SW 1271 (cell line): ENCODE data around the gene NEXMIF.
"Not testable (repeated sequence)": the region's sequence is repeated elsewhere in the genome, so short reads cannot be mapped to it uniquely, and the experiment has no call there.

ENCODE experiments used
- DNase-seq, 2 experiments: peaks; one replicate each; lab custom pipeline; 2025; lab: John Stamatoyannopoulos, UW

Gene NEXMIF

DNA sequence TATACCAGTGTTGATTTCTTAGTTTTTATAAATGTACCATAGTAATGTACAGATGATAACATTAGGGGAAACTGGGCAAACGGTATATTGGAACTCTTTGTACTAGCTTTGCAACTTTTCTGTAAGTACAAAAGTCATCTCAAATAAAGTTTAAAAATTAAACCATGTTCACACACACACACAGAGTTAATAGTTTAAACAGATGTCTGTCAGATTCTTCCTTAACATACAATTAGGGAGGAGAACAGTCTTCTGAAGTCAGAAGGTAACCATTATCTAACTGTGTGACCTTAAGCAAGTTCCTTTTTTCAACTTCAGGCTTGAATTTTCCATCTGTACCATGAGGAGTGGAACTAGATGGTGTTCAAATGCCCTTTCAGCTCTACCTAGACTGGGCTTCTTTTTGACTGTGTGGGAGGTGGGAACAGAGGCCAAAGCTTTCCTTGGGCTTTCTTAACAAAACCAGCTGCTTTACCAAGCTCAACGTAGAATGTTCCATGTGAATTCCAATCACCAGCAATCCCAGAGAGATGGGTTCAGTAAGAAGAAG, 127.8 kb downstream of the NEXMIF start:
- no peak for DNase-seq

DNA sequence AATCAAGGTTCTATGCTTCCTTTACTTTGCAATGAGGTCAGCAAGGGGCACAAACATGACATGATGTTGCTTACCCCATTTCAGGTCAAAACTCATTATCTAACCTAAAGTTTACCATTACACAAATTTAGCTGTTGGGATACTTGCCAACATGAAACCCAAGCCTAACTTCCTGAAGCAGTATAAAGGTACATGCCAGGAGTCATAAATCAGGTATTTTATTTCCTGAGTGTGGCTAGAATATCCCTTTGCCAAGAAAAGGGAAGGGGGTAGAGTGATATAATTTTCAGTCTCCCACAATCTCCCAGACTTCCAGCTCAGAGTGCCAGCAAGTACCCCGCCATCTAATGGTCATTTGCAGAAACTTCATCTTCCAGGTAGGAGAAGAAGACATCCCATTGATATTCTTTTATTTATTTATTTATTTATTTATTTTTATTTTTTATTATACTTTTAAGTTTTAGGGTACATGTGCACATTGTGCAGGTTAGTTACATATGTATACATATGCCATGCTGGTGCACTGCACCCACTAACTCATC, 136.6 kb downstream of the NEXMIF start:
- no peak for DNase-seq

GRCh38 chrX:74784629-74785028, 140.6 kb downstream of the NEXMIF start:
- no peak for DNase-seq

- no peak for DNase-seq
Observed at GRCh38 chrX:74781507-74782034, 143.7 kb downstream of the NEXMIF start.

DNA sequence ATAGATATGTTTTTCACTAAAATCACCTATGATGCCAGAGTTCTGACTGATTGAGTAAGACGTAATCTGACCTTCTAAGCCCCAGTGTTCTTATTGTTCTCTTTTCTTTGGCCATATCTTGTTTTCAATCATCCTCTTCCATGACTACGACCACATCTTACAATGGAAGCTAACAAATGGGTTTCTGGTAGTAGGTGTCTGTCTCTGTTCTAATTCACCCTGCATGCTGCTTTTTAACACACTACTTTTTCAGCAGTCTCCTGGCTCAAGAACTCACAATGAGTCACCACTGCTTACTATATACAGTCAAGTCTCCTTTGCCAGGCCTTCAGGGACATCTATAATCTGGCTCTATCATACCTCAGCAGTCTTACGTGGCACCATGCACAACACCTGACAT, 146.1 kb downstream of the NEXMIF start:
- no peak for DNase-seq

- no peak for DNase-seq
Observed at GRCh38 chrX:74774988-74775387, 150.3 kb downstream of the NEXMIF start.

DNA sequence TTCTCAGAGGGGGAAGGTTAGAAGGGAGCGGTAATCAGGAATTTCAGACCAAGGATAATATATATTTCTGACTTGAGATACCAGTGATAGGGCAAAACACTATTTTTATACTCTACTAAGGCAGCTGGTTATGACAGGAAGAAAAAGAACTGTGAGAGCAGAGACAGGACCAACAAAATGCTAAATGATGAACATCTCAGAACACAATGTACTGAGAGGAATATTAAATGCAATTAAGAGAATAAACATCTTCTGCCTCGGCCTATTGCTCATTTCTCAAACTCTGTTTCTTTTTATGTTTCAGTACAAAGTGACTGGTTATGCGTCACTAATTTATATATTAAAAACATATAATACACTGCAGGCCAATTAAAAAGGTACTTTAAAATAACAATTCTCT, 188.8 kb downstream of the NEXMIF start:
- DNase-seq = no peak

GRCh38 chrX:74705269-74705668, 220.0 kb downstream of the NEXMIF start:
- DNase-seq = no peak

DNA sequence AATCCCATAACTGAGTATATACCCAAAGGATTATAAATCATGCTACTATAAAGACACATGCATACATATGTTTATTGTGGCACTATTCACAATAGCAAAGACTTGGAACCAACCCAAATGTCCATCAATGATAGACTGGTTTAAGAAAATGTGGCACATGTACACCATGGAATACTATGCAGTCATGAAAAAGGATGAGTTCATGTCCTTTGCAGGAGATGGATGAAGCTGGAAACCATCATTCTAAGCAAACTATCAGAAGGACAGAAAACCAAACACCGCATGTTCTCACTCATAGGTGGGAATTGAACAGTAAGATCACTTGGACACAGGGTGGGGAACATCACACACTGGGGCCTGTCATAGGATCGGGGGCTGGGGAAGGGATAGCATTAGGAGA, 223.9 kb downstream of the NEXMIF start:
- not testable (repeated sequence) for DNase-seq

GRCh38 chrX:74684466-74684865, 240.8 kb downstream of the NEXMIF start:
- no peak for DNase-seq
